Inflammatory macrophage treated with lipopolysaccharide for 4 hours (primary cell): ENCODE measurements around the gene PCK2.
"Not testable (repeated sequence)": the region's sequence is repeated elsewhere in the genome, so short reads cannot be mapped to it uniquely, and the experiment has no call there.

ENCODE experiments used
- DNase-seq: peaks from one replicate; pipeline ENCODE4 v3.0.0-alpha.2; 2020

Gene PCK2

DNA sequence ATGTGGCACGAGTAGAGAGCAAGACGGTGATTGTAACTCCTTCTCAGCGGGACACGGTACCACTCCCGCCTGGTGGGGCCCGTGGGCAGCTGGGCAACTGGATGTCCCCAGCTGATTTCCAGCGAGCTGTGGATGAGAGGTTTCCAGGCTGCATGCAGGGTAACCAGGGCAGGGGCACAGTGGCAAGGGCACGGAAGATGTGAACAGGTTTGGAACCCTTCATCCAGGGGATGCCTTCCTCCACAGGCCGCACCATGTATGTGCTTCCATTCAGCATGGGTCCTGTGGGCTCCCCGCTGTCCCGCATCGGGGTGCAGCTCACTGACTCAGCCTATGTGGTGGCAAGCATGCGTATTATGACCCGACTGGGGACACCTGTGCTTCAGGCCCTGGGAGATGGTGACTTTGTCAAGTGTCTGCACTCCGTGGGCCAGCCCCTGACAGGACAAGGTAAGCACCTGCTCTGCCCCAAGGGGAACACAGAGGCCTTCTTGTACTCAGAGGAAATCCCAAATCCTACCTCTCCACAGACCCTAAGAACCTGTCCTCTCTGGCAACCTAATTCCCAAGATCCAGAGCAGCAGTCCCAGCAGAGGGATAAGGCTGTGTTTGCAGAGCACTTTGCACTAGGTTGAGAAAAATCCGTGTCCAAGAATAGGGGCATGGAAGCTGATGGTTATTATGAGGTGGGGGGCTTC is 4.3 kb downstream of the PCK2 start:
- no peak for DNase-seq

DNA sequence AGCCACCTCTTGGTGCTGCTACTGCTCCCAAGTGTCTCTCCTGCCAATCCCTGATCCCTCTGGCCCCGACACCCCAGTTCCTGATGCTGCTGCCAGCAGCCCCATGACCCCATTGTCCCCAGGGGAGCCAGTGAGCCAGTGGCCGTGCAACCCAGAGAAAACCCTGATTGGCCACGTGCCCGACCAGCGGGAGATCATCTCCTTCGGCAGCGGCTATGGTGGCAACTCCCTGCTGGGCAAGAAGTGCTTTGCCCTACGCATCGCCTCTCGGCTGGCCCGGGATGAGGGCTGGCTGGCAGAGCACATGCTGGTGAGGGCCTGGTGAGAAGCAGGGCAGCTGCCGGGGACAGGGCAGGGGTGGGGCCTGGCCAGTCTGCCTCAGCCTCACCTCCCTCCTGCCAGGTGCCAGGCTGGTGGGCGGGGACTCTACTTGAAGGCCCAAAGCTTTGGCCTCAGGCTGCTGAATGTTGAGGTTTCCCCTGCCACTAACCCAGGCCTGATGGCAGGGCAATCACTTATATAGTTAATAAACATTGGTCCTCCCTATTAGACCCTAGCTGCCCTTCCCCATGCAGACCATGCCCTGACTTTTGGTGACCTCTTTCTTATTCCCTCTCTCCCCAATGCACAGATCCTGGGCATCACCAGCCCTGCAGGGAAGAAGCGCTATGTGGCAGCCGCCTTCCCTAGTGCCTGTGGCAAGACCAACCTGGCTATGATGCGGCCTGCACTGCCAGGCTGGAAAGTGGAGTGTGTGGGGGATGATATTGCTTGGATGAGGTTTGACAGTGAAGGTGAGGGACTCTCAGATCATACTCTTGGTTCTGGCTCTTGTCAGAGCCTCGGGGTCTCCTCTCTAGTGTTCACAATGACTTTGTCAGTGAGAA is 5.1 kb downstream of the PCK2 start:
- no peak for DNase-seq

DNA sequence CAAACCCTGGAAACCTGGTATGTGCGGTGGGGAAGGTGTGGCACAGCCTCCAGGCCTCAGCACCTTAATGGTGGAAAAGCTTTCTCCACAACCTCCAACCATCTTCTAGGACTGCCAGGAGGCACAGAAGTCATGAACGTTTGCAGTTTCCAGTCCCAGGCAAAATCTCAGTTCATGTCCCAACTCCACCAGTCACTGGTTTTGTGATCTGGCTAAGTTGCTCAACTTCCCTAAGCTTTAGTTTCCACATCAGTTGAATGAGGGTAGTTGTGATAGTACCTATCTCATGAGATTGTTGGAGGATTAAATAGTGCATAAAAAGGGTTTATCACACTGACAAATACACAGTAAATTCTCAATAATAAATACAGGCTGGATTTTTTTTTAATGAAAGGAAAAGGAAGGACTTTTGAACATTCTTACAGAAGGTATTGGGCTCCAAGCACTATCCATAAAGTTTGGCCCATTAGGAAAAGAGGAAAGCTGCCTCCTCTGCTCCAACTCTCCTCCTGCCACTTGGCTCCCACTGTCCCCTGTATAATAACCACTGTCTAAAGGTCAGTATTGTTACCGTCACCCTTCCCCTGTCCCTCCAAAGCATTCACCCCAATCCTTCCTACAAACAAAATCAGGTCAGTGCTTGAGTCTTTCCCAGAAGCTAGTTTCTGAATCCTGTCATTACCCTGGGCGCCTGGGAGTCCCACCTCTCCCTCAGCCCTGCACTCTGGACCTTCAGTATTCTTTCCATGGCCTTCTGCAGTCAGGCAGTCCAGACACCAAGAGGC is 6.3 kb downstream of the PCK2 start:
- peak; percentile 77 for DNase-seq

DNA sequence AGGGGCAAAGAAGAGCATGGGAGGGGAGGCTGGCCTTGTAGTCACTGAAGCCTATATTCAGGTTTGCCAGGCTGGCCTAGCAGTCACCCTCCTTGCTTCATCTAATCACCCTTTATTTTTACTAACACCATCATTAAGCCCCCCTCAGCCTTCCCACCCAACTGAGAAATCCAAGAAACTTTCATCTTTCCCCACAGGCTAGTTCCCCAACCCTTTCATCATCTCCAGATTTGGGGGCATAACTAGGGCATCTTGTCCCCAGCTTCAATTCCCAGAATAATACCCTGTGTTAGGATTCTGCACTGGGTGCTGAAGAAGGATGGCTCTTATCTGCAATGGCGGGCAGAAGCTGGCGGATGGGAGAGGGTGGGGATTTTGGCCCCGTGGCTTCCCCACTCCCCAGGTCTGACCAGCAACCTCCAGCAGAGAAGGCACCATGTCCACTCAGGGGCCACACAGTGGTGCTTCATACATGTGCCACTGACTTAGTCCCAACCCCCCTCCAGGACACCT is 6.9 kb downstream of the PCK2 start:
- DNase-seq, result no peak

DNA sequence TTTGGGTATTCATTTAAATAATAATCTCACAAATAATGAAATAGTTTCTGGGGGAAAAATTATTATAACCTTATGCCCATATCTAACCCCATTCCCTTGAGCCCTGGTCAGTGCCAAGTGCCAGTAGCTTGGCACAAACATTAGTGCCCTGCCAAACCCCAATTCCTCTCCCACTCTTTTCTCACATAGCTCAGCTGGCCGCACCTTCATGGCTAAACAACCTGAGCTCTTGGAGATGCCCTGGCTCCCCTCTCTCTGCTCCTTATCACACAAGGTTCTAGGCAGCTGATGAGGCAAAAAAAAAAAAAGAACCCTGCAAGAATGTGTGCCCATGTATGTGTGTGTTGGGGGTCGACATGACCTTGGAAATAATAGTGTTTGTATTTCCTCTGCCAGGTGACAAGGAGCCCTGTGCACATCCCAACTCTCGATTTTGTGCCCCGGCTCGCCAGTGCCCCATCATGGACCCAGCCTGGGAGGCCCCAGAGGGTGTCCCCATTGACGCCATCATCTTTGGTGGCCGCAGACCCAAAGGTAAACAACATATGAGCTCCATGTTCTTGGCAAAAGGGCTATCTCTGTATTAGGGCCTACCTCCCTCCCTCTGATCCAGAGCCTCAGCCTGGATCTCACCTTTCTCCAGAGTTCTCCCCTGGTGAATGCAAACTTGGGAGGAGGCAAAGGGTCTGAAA is 8.4 kb downstream of the PCK2 start:
- DNase-seq, result no peak

DNA sequence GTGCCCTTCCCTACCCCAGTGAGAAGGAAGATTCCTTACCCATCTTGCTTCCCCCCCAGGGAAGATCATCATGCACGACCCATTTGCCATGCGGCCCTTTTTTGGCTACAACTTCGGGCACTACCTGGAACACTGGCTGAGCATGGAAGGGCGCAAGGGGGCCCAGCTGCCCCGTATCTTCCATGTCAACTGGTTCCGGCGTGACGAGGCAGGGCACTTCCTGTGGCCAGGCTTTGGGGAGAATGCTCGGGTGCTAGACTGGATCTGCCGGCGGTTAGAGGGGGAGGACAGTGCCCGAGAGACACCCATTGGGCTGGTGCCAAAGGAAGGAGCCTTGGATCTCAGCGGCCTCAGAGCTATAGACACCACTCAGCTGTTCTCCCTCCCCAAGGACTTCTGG is 9.3 kb downstream of the PCK2 start:
- no peak for DNase-seq

DNA sequence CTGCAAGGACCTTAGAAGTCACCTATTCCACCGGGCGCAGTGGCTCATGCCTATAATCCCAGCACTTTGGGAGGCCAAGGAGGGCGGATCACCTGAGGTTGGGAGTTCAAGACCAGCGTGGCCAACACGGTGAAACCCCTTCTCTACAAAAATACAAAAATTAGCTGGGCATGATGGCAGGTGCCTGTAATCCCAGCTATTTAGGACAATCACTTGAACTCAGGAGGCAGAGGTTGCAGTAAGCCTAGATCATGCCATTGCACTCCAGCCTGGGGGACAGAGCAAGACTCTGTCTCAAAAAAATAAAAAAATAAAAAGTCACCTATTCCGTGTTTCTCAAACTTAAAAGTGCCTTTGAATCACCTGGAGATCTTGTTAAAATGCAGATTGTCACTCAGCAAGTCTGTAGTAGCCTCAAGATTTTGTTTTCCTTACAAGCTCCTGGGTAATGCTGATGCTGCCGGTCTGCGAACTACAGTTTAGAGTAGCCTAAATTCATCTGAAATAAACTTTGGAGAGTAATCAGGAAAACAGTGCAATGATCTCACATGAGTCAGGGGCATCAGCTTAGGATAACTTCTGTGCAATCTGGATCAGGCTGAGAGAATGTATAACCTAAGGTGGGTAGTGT is 11.6 kb downstream of the PCK2 start:
- not testable (repeated sequence) for DNase-seq

DNA sequence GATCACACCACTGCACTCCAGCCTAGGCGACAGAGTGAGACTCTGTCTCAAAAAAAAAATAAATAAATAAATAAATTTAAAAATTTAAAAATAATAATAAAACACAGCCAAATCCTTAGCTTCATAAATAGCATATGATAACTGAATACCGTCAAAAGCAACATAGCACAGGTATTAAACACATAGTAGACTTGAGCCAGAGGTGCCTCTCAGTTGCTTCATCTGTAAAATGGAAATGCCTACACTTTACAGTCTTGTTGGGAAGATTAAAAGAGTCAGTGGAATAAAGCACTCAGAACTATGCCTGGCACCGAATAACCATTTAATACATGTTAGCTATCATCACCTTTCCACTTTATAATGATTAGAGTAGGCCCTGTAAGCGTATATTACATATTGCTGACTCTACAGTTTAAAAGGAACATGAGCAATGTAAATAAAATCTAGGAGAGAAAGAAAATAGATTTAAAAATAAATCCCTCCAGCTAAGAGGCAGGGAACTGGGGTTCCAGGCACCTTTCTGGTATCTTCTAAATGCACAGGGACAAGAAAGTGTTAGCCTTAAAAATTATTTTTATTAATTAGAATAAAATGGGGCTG is 12.7 kb downstream of the PCK2 start:
- DNase-seq, result no peak

DNA sequence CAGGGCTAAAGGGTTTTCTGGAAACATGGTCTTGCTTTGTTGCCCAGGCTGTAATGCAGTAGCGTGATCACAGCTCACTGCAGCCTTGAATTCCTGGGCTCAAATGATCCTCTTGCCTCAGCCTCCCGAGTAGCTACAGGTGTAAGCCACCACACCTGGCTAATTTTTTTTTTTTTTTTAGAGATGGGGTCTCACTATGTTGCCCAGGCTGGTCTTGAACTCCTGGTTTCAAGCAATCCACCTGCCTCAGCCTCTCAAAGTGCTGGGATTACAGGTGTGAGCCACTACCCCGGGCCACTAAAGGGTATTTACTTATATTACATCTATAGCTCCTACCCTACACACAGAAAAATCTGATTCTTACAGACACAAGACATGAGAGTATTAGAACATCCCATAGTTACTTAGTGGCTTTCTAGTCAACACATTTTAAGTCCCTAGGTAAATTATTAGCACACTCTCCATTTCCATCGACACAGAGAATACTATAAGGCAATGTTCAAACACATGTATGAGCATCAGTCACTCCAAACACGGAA is 14.3 kb downstream of the PCK2 start:
- DNase-seq, result no peak

DNA sequence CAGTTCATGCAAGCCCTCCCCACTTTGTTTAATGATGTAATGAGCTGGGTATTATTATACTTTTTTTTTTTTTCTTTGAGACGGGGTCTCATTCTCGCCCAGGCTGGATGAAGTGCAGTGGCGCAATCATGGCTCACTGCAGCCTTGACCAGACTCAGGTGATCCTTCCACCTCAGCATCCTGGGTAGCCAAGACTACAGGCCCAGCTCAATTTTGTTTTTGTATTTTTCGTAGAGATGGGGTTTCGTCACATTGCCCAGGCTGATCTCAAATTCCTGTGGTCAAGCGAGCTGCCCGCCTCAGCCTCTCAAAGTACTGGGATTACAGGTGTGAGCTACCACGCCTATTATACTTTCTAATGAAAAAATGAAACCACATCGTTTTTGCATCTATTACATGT is 15.9 kb downstream of the PCK2 start:
- DNase-seq, result no peak

DNA sequence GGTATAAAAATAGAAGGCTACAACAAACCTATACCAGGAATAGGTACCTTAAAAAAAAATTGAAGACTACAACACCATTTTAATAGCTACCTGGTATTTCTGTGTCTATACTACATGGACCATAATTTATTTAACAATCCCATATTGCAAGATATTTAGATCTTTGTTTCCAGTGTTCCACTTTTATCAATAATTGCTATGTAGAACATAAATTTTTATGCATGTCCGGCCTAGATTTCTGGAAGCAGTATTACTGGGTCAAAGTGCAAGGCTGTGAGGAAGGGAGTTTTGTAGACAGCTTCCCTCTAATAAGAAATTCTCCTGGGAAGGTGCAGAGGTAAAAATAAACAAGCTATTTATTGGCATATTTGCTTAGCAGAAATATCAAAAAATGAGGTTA is 16.4 kb downstream of the PCK2 start:
- no peak for DNase-seq

DNA sequence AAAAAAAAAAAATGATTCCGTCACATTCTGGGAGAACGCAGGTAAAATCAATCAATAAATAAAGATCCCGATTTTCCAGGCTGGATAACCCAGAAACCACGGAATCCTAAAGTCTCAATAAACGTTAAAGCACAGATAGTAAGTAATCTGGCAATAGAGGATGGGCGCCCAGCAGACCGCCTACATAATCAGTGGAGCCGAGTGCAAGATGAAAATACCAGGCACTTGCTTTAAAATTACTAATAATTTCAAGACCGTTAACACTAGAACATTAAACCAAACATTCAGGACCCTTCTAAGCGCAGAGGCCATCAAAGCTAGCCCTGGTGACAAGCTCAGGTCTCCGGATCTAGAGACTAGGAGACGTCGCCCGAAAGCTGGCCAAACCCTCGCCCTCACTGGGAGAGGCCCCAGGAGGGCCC is 19.3 kb downstream of the PCK2 start:
- DNase-seq, result no peak

DNA sequence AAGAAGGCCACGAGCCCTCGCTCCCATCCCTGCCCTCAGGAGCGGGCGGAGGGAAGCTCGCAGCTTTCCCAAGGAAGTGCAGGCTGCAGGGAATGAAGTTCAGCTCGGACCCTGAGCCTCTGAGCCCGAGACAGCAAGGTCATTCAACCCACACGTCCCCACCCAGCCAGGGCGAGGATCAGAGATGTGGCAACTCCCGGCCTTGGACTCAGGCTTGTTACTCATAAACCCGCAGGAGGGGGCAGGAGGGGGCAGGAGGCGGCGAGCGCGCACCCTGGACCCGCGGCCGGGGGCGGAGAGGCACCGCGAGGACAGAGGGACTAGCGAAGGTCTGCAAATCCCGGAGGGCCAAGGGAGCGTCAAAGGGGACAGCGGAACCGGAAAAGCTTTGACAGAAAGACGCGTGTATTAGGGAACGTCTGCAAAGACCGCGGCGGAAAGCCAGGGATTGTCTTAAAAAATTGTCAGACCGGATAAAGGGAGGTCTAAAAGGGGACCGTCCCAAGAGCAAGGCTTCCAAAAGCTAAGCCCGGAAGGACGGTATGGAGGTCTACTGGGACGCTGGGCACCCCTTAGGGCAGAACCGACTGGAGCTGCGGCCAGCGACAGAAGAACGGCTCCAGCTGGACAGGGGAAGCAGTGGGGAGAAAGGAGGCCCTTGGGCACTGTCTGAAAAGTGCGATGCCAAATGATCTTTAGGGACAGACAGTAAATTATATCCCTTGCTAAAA is 19.9 kb downstream of the PCK2 start:
- peak; percentile 96 for DNase-seq

DNA sequence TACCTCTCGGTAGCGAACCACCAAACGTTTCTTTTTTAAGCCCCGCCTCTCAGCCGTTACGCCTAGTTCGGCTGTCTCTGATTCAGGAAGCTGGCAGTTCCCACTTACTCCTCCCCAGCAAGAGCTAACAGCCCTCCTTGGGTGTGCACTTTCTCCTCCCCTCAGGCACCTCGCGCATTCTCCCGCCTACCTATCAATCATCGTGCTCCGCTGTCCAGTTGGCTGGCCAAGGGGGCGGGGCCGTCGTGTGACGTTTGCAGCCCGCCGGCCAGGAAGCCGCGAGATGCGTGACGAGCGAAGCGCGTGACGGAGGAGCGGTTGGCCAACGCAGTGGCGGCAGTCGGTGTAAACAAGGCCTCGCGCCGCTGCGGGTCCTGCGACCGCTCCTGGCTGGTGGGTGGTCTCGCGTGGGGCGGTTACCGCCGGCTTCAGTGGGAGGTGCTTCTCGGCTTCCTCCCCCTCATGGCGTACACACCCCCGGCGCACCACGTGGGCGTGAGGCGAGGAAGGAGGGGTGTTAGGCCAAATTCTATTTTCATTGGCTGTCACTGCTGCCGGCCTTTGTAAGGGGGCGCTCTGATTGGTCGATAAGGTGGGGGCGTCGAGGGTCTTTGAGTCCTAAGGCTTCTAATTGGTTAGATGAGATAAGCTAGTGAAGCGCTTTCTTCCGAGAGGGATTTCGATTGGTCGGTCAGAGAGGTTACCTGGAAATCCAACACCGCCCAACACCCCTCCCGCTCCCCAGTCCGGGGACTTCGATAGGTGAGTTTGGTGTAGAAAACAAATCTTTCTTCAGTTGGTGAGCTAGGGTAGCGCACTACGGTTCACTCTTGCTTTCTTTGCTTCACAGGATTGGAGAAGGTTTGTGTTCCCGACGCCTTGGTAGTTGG is 20.7 kb downstream of the PCK2 start, which contains the start of the genes DCAF11 and NRL:
Gene DCAF11, plus strand, starts transcription at position 246 of the 890 bp plus-strand sequence. CDS start 818 bp downstream, outside the sequence.
Gene NRL, minus strand, starts transcription at position 418 of the 890 bp plus-strand sequence. CDS start 32,101 bp downstream, outside the sequence.
- DNase-seq, result peak; percentile 100

DNA sequence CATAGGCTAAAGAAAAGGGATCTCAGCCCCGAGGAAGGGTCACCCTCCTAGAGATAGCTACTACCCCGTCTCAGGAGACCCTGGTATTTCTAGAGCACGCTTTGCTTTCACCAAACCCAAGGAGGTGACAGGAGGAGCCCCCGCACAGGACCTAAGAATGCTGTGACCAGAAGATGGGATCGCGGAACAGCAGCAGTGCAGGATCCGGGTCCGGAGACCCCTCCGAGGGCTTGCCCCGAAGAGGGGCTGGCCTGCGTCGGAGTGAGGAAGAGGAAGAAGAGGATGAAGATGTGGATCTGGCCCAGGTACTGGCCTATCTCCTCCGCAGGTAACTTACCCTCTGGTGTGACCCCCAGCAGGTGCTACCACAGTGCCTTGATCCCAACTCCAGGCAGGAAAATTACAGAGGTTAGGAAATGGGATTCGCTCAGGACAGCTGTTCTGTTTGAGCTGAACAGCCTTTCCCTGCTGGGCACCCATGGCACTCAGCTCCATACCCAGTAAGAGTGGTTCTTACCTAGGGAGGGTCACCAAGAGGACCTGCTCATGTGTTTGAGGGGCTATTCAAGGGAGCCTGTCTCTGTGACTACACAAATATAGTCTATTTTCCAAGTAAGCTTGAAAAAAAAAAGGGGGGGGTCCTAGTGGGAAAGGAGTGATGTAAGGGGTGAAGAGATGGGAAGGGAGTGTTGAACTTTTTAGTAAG is 21.5 kb downstream of the PCK2 start:
- no peak for DNase-seq

DNA sequence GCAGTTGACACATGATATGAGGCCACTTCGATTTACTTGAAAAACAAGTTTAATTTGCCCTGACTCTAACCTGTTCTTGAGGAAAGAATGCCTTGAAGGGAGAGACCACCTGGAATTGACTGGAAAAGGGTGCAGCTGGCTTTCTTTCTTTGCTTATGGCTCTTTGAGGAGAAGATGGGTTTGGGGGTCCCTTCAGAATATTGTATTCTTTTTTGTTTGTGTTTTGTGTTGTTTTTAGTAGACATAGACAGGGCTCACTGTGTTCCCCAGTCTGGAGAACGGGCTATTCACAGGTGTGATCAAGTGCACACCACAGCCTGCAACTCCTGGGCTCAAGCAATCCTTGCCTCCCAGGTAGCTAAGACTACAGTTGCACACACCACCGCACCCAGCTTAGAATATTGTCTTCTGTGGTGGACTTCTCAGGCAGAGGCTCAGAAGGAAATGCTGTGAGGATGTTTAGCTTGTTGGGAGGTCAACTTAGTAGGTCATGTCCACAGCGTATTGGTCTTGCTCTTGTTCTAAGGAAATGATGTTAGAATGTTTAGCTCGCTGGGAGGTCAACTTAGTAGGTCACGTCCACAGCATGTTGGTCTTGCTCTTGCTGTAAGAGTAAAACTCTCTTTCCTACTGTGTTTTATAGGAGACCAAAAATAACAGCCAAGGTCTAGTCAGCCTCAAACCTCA is 22.2 kb downstream of the PCK2 start:
- DNase-seq, result no peak

DNA sequence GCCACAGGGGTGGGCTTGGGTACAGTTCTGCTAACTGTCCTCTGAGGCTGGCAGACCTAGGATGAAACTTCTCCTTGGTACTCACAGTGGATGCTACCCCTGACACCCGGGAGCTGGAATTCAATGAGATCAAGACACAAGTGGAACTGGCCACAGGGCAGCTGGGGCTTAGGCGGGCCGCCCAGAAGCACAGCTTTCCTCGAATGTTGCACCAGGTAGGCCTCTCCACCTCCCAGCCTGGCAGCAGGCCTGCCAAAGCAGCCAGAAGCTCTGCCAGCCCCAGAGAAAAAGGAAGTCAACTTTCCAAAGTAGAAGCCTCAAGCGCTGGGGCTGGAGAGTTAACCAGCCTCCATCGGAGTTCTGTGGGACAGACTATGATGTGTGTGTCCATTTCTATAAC is 23.1 kb downstream of the PCK2 start:
- DNase-seq, result no peak

DNA sequence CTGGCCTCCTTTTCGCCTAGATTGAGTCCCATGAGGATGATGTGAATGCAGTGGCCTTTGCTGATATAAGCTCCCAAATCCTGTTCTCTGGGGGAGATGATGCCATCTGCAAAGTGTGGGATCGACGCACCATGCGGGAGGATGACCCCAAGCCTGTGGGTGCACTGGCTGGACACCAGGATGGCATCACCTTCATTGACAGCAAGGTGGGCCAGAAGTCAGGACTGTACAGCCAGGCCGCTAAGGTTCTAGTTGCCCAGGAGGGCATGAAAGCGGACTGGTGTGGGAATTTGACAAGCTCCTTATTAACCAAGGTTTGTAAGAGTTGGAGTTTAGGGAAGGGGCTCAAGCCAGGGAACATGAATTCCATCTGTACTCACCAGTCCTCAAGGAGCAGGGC is 25.6 kb downstream of the PCK2 start:
- DNase-seq, result no peak
